CD4-positive, alpha-beta memory T cell (primary cell): ENCODE data around the gene IQGAP2. TPM values are rescaled to one million over a fixed set of nuclear protein-coding genes. Genes with fewer than 3 reads are reported as not detected.
A peak's percentile ranks its signal among the peaks of the same experiment; 100 is the strongest.

ENCODE experiments used
- CTCF ChIA-PET: fragments of 350-600 bp; sonication (Branson Sonifier 250); formaldehyde crosslinking; loops from one replicate; lab custom pipeline; 2021; ENCODE audit warnings: inconsistent platforms; ENCODE audit not compliant: partially characterized antibody; lab: Charles Lee
- POLR2A ChIA-PET: fragments of 350-600 bp; sonication (Branson Sonifier 250); formaldehyde crosslinking; loops from one replicate; lab custom pipeline; 2021; ENCODE audit not compliant: partially characterized antibody; lab: Charles Lee
- DNase-seq, 5 donors: peaks; one replicate each; pipeline versions ENCODE4 v3.0.0 to v3.0.0-alpha.2; 2020 to 2022; ENCODE audit warnings: mixed read lengths in 1 of 5
- H3K27ac ChIP-seq: one replicate; pipeline ENCODE4 v1.7.0; 2013; ENCODE audit warnings: low read depth, low read length
- H3K27me3 ChIP-seq: 2 replicates; pipeline ENCODE4 v1.7.0; 2013; ENCODE audit warnings: mild to moderate bottlenecking, low read length, moderate library complexity; ENCODE audit not compliant: insufficient read depth
- H3K36me3 ChIP-seq: 2 replicates; pipeline ENCODE4 v1.7.0; 2013; ENCODE audit warnings: mild to moderate bottlenecking, low read length, moderate library complexity; ENCODE audit not compliant: insufficient read depth
- H3K4me1 ChIP-seq: 2 replicates; pipeline ENCODE4 v1.7.0; 2013; ENCODE audit warnings: mild to moderate bottlenecking, low read length, moderate library complexity; ENCODE audit not compliant: insufficient read depth
- H3K4me3 ChIP-seq, 2 donors: one replicate each; pipeline ENCODE4 v1.7.0; 2013; ENCODE audit warnings: low read length in 2 of 2, mild to moderate bottlenecking in 1 of 2
- H3K9me3 ChIP-seq, 2 donors: one replicate each; pipeline ENCODE4 v1.7.0; 2013; ENCODE audit warnings: low read length in 2 of 2, control low read depth in 1 of 2; ENCODE audit not compliant: control insufficient read depth in 1 of 2
- H3K27ac Mint-ChIP-seq, 7 donors: one replicate each; pipeline ENCODE4 v1.8.0; 2020 to 2021; ENCODE audit warnings: mixed read lengths in 7 of 7, mild to moderate bottlenecking in 6 of 7, inconsistent platforms in 3 of 7, moderate library complexity in 3 of 7
- H3K27me3 Mint-ChIP-seq, 2 donors: one replicate each; pipeline ENCODE4 v1.8.0; 2020 to 2021; ENCODE audit warnings: mixed read lengths in 2 of 2
- H3K36me3 Mint-ChIP-seq, 2 donors: one replicate each; pipeline ENCODE4 v1.8.0; 2020 to 2021; ENCODE audit warnings: mixed read lengths in 2 of 2, inconsistent platforms in 1 of 2, mild to moderate bottlenecking in 1 of 2
- H3K4me1 Mint-ChIP-seq, 4 donors: one replicate each; pipeline ENCODE4 v1.8.0; 2020 to 2021; ENCODE audit warnings: mixed read lengths in 4 of 4, mild to moderate bottlenecking in 1 of 4
- H3K4me3 Mint-ChIP-seq, 8 donors: one replicate each; pipeline ENCODE4 v1.8.0; 2020 to 2021; ENCODE audit warnings: mixed read lengths in 8 of 8, mild to moderate bottlenecking in 7 of 8, moderate library complexity in 6 of 8, inconsistent platforms in 3 of 8
- H3K9me3 Mint-ChIP-seq, 8 donors: one replicate each; pipeline ENCODE4 v1.8.0; 2020 to 2021; ENCODE audit warnings: mixed read lengths in 8 of 8, mild to moderate bottlenecking in 5 of 8, inconsistent platforms in 3 of 8, moderate library complexity in 1 of 8
- intact Hi-C: fragments of 100-400 bp; cut with micrococcal nuclease; formaldehyde crosslinking; loops from one replicate; pipeline ENCODE4 v1.15.1; 2023
- polyA plus RNA-seq, 2 donors: library from polyadenylated mRNA; unstranded; fragments of 300-500 nt; fragmentation: Illumina TruSeq; gene quantifications; one replicate each; pipeline ENCODE4 v1.2.3, GENCODE V29; 2021
- total RNA-seq, 2 experiments: library from RNA; stranded (reverse); gene quantifications; one replicate each; pipeline ENCODE4 v1.2.3, GENCODE V29; 2021

Gene IQGAP2
- total and polyA plus RNA-seq, 4 experiments from 2014 or later: 24.7 to 126 (median 98.5) TPM

- Mint-ChIP-seq H3K27me3 (no peaks in the 10 kb centered on the region), H3K4me3 (peak overlapping the region in 1 of 8 donors; percentile 20), H3K9me3 (no peaks in the 10 kb centered on the region), H3K27ac (peak overlapping the region in 5 of 7 donors; percentile 6 to 85 (median 42)), H3K4me1 (peaks cover 43 to 70% (median 57%) of the 10 kb centered on the region in 4 donors), H3K36me3 (no peaks in the 10 kb centered on the region)
- CTCF ChIA-PET: interaction anchor here (1.2 to 4.2 kb wide), 3 partner anchors 13 to 81 kb away, joined by 3 to 36 read pairs (median 11); partner anchors contain the start of gene IQGAP2
- intact Hi-C loops: no loop called here
- H3K27ac ChIP-seq: no peak overlapping the region
- no peaks in the 10 kb centered on the region for H3K36me3 ChIP-seq
- no peak for DNase-seq
- POLR2A ChIA-PET: interaction anchor here (1.1 to 9.6 kb wide), 5 partner anchors 8 to 158 kb away, joined by 3 to 102 read pairs (median 6); partner anchors contain the start of gene IQGAP2
- no peak overlapping the region for H3K4me3 ChIP-seq
- H3K9me3 ChIP-seq: no peaks in the 10 kb centered on the region
- peaks cover 64% of the 10 kb centered on the region for H3K4me1 ChIP-seq
- no peaks in the 10 kb centered on the region for H3K27me3 ChIP-seq
These were observed 13.5 kb upstream of the IQGAP2 start for GRCh38 chr5:76389513-76390154.

GRCh38 chr5:76391014-76391413, 12.1 kb upstream of the IQGAP2 start:
- Mint-ChIP-seq H3K27ac (peak overlapping the region; percentile 67 to 90 (median 83)), H3K9me3 (no peaks in the 10 kb centered on the region), H3K36me3 (no peaks in the 10 kb centered on the region), H3K27me3 (no peaks in the 10 kb centered on the region), H3K4me1 (peaks cover 41 to 70% (median 58%) of the 10 kb centered on the region in 4 donors), H3K4me3 (peak overlapping the region in 7 of 8 donors; percentile 44 to 79 (median 70))
- POLR2A ChIA-PET: interaction anchor here (1.2 to 9.6 kb wide), 5 partner anchors 10 to 156 kb away, joined by 3 to 102 read pairs (median 6); partner anchors contain the start of gene IQGAP2
- DNase-seq: peak in 4 of 5 donors; percentile 31 to 49 (median 40)
- peaks cover 64% of the 10 kb centered on the region for H3K4me1 ChIP-seq
- no peaks in the 10 kb centered on the region for H3K27me3 ChIP-seq
- H3K9me3 ChIP-seq: no peaks in the 10 kb centered on the region
- intact Hi-C loops: no loop called here
- no peak overlapping the region for H3K27ac ChIP-seq
- H3K4me3 ChIP-seq: no peak overlapping the region
- CTCF ChIA-PET: interaction anchor here (1.5 to 4.2 kb wide), 2 partner anchors 11 to 153 kb away, joined by 5 to 36 read pairs; partner anchors contain the start of gene IQGAP2
- H3K36me3 ChIP-seq: no peaks in the 10 kb centered on the region

- intact Hi-C loops: no loop called here
- H3K4me3 Mint-ChIP-seq: peak overlapping the region in 7 of 8 donors; percentile 4 to 78 (median 55)
- Histone ChIP-seq H3K27me3 (no peaks in the 10 kb centered on the region), H3K27ac (no peak overlapping the region), H3K4me1 (peaks cover 60% of the 10 kb centered on the region), H3K9me3 (no peaks in the 10 kb centered on the region), H3K36me3 (no peaks in the 10 kb centered on the region), H3K4me3 (no peak overlapping the region)
- POLR2A ChIA-PET: interaction anchor here (1.0 to 9.6 kb wide), 5 partner anchors 9 to 150 kb away, joined by 3 to 102 read pairs (median 5); partner anchors contain the start of gene IQGAP2
- no peaks in the 10 kb centered on the region for H3K36me3 Mint-ChIP-seq
- no peaks in the 10 kb centered on the region for H3K27me3 Mint-ChIP-seq
- peak in 2 of 5 donors; percentile 23 to 26 for DNase-seq
- CTCF ChIA-PET: interaction anchor here (2.8 kb wide), 1 partner anchor 10 kb away, joined by 10 read pairs; the partner anchor contains the start of gene IQGAP2
- H3K9me3 Mint-ChIP-seq: no peaks in the 10 kb centered on the region
- H3K27ac Mint-ChIP-seq: peak overlapping the region; percentile 44 to 86 (median 79)
- peaks cover 44 to 68% (median 58%) of the 10 kb centered on the region in 4 donors for H3K4me1 Mint-ChIP-seq
These were observed 9.9 kb upstream of the IQGAP2 start for GRCh38 chr5:76393035-76393680.

- ChIA-PET CTCF (interaction anchor here (1.7 kb wide), 1 partner anchor 147 kb away, joined by 4 read pairs; no protein-coding TSS in a partner anchor), POLR2A (no interaction called here)
- Mint-ChIP-seq H3K27ac (no peak overlapping the region), H3K4me3 (no peak overlapping the region), H3K27me3 (no peaks in the 10 kb centered on the region), H3K9me3 (no peaks in the 10 kb centered on the region), H3K4me1 (peaks cover 38 to 51% (median 45%) of the 10 kb centered on the region in 4 donors), H3K36me3 (peaks cover 0 to 3% of the 10 kb centered on the region in 2 donors)
- intact Hi-C loops: no loop called here
- no peaks in the 10 kb centered on the region for H3K27me3 ChIP-seq
- no peak overlapping the region for H3K4me3 ChIP-seq
- no peaks in the 10 kb centered on the region for H3K9me3 ChIP-seq
- no peak for DNase-seq
- H3K27ac ChIP-seq: no peak overlapping the region
- peaks cover 49% of the 10 kb centered on the region for H3K4me1 ChIP-seq
- H3K36me3 ChIP-seq: no peaks in the 10 kb centered on the region
These were observed 5.9 kb upstream of the IQGAP2 start for GRCh38 chr5:76397200-76397599.

GRCh38 chr5:76399268-76399667, 3.8 kb upstream of the IQGAP2 start:
- H3K27ac ChIP-seq: no peak overlapping the region
- H3K4me1 ChIP-seq: peaks cover 30% of the 10 kb centered on the region
- no peaks in the 10 kb centered on the region for H3K9me3 ChIP-seq
- Mint-ChIP-seq H3K27ac (no peak overlapping the region), H3K9me3 (peaks cover 0 to 3% (median 0%) of the 10 kb centered on the region in 8 donors), H3K27me3 (no peaks in the 10 kb centered on the region), H3K36me3 (peaks cover 0 to 15% of the 10 kb centered on the region in 2 donors), H3K4me1 (peaks cover 25 to 47% (median 31%) of the 10 kb centered on the region in 4 donors), H3K4me3 (no peak overlapping the region)
- POLR2A ChIA-PET: interaction anchor here (0.6 to 7.4 kb wide), 5 partner anchors 11 to 147 kb away, joined by 3 to 248 read pairs (median 4); no protein-coding TSS in a partner anchor
- CTCF ChIA-PET: interaction anchor here (1.2 to 1.4 kb wide), 2 partner anchors 18 to 145 kb away, joined by 3 to 4 read pairs; no protein-coding TSS in a partner anchor
- no peak for DNase-seq
- intact Hi-C loops: no loop called here
- no peak overlapping the region for H3K4me3 ChIP-seq
- H3K27me3 ChIP-seq: no peaks in the 10 kb centered on the region
- no peaks in the 10 kb centered on the region for H3K36me3 ChIP-seq

GRCh38 chr5:76400466-76400865, 2.6 kb upstream of the IQGAP2 start:
- Mint-ChIP-seq H3K36me3 (peaks cover 0 to 20% of the 10 kb centered on the region in 2 donors), H3K4me1 (peaks cover 26 to 47% (median 31%) of the 10 kb centered on the region in 4 donors), H3K4me3 (peak overlapping the region in 2 of 8 donors; percentile 30 to 41), H3K27me3 (no peaks in the 10 kb centered on the region), H3K9me3 (peaks cover 0 to 3% (median 0%) of the 10 kb centered on the region in 8 donors), H3K27ac (peak overlapping the region in 5 of 7 donors; percentile 96 to 99 (median 98))
- Histone ChIP-seq H3K4me1 (peaks cover 30% of the 10 kb centered on the region), H3K9me3 (no peaks in the 10 kb centered on the region), H3K27ac (no peak overlapping the region), H3K36me3 (no peaks in the 10 kb centered on the region), H3K4me3 (no peak overlapping the region), H3K27me3 (no peaks in the 10 kb centered on the region)
- CTCF ChIA-PET: interaction anchor here (3.0 to 13.0 kb wide), 4 partner anchors 11 to 182 kb away, joined by 17 to 140 read pairs (median 50); no protein-coding TSS in a partner anchor
- POLR2A ChIA-PET: interaction anchor here (2.5 to 7.4 kb wide), 6 partner anchors 10 to 147 kb away, joined by 9 to 248 read pairs (median 98); no protein-coding TSS in a partner anchor
- intact Hi-C loops: loop anchor here (5.0 to 10.0 kb wide), 5 partner anchors 52 to 374 kb away; no protein-coding TSS in a partner anchor
- DNase-seq: no peak
